GM12878 (cell line): ENCODE results near the gene SLC39A7. TPM values are rescaled to one million over a fixed set of nuclear protein-coding genes. Genes with fewer than 3 reads are reported as not detected.
A peak's percentile ranks its signal among the peaks of the same experiment; 100 is the strongest.

ENCODE experiments used
- ATAC-seq: fragments of 200-7000 bp; cut with Tn5 transposase; 3 replicates; pipeline ENCODE4 v1.9.1; 2020; ENCODE audit warnings: mild to moderate bottlenecking, moderate library complexity
- BruUV-seq: library from RNA; stranded (reverse); fragments of 400-500 nt; replicated peaks from 2 replicates; lab custom pipeline; 2021; lab: Mats Ljungman, UMichigan
- CTCF ChIA-PET: fragments of 300-600 bp; sonication (Branson Sonifier 250); formaldehyde crosslinking; extraction: SDS; loops from one replicate; lab custom pipeline; 2021; ENCODE audit warnings: inconsistent platforms; lab: Yijun Ruan, JAX
- POLR2A ChIA-PET: fragments of 350-600 bp; formaldehyde crosslinking; extraction: SDS; loops from one replicate; lab custom pipeline; 2021; ENCODE audit warnings: inconsistent platforms; lab: Charles Lee
- RAD21 ChIA-PET: fragments of 300-600 bp; sonication (Branson Sonifier 250); formaldehyde crosslinking; loops from one replicate; lab custom pipeline; 2023; ENCODE audit warnings: antibody characterized with exemption; ENCODE audit not compliant: unreplicated experiment; lab: Charles Lee
- SMC1A ChIA-PET: fragments of 300-600 bp; sonication (Branson Sonifier 250); formaldehyde crosslinking; loops from one replicate; lab custom pipeline; 2023; ENCODE audit not compliant: unreplicated experiment, uncharacterized antibody; lab: Charles Lee
- DNase-seq: peaks from one replicate; pipeline ENCODE4 v3.0.0-alpha.2; 2011; ENCODE audit warnings: low read depth, low spot score
- FAIRE-seq: peaks from 3 replicates; lab custom pipeline; 2011; peaks lifted over from hg19 to GRCh38; lab: Jason Lieb, UNC
- H2AFZ ChIP-seq: 2 replicates; pipeline ENCODE4 v1.6.0; 2011; ENCODE audit warnings: low read depth, low read length, control low read depth; ENCODE audit not compliant: control insufficient read depth
- H3K27ac ChIP-seq: 2 replicates; pipeline ENCODE4 v1.5.1; 2011; ENCODE audit warnings: control low read depth; ENCODE audit not compliant: control insufficient read depth, insufficient read depth
- H3K27me3 ChIP-seq, 2 experiments: replicated peaks in 1 of 2; 2 replicates each; pipeline versions ENCODE4 v1.6.0 to v1.6.1; 2011; ENCODE audit warnings: low read length in 1 of 2; ENCODE audit not compliant: control insufficient read depth in 2 of 2, insufficient read depth in 2 of 2
- H3K36me3 ChIP-seq, 2 experiments: 2 replicates each; pipeline ENCODE4 v1.5.1; 2011; ENCODE audit warnings: low read length in 1 of 2; ENCODE audit not compliant: control insufficient read depth in 2 of 2, insufficient read depth in 2 of 2
- H3K4me1 ChIP-seq: 2 replicates; pipeline ENCODE4 v1.6.1; 2011; ENCODE audit warnings: mild to moderate bottlenecking, low read length, moderate library complexity, mixed read lengths; ENCODE audit not compliant: control insufficient read depth, insufficient read depth
- H3K4me2 ChIP-seq: 2 replicates; pipeline ENCODE4 v1.6.0; 2011; ENCODE audit warnings: control low read depth; ENCODE audit not compliant: control insufficient read depth, insufficient read depth
- H3K4me3 ChIP-seq: fragments of 200-600 bp; sonication (generic); 2 replicates; pipeline ENCODE4 v1.5.1; 2016
- H3K79me2 ChIP-seq: 2 replicates; pipeline ENCODE4 v1.6.0; 2011; ENCODE audit warnings: low read length; ENCODE audit not compliant: control insufficient read depth, insufficient read depth
- H3K9ac ChIP-seq: 2 replicates; pipeline ENCODE4 v1.8.0; 2011; ENCODE audit warnings: low read length, control low read depth, mixed read lengths; ENCODE audit not compliant: control insufficient read depth, insufficient read depth
- H3K9me3 ChIP-seq: replicated peaks from 3 replicates; pipeline ENCODE4 v1.5.1; 2011; ENCODE audit warnings: mild to moderate bottlenecking, low read length; ENCODE audit not compliant: control insufficient read depth, insufficient read depth
- H4K20me1 ChIP-seq: 2 replicates; pipeline ENCODE4 v1.6.0; 2011; ENCODE audit not compliant: control insufficient read depth, insufficient read depth
- CEBPB ChIP-seq, 2 experiments: fragments of 150-350 bp in 1 of 2; IDR thresholded peaks; 2 replicates each; pipeline ENCODE4 v1.6.1; 2012 to 2014; ENCODE audit warnings: low read depth in 2 of 2, low read length in 2 of 2, borderline replicate concordance in 1 of 2, inconsistent platforms in 1 of 2
- KDM1A ChIP-seq: fragments of 200-600 bp; sonication (generic); IDR thresholded peaks from 2 replicates; pipeline ENCODE4 v1.6.1; 2016; ENCODE audit warnings: borderline replicate concordance
- NR2F1 ChIP-seq: fragments of 450-650 bp; conservative IDR thresholded peaks from 2 replicates; pipeline ENCODE4 v1.6.1; 2017; ENCODE audit warnings: mild to moderate bottlenecking
- PAX5 ChIP-seq: IDR thresholded peaks from 2 replicates; pipeline ENCODE4 v1.6.1; 2011; ENCODE audit warnings: low read depth, low read length, borderline replicate concordance
- POLR2A ChIP-seq: IDR thresholded peaks from 2 replicates; pipeline ENCODE4 v1.6.1; 2011; ENCODE audit warnings: low read depth, mild to moderate bottlenecking, low read length
- SREBF1 ChIP-seq: IDR thresholded peaks from 2 replicates; pipeline ENCODE4 v1.6.1; 2012; ENCODE audit warnings: mild to moderate bottlenecking, low read length
- ZNF384 ChIP-seq: IDR thresholded peaks from 2 replicates; pipeline ENCODE4 v1.6.1; 2012; ENCODE audit warnings: low read depth, mild to moderate bottlenecking, low read length, improper control_type of control experiment, borderline replicate concordance
- WGBS: methylation state at CpG from one replicate; pipeline ENCODE4 v1.1.6; 2016; ENCODE audit warnings: low lambda C conversion rate; ENCODE audit not compliant: insufficient replicate concordance, insufficient coverage; ENCODE audit errors: missing lambda C conversion rate; 5-methylcytosine and 5-hydroxymethylcytosine counted together
- in situ Hi-C: fragments of 300-500 bp; cut with MboI; formaldehyde crosslinking; loops from 9 replicates; pipeline ENCODE4 v1.14.3; 2018; ENCODE audit warnings: mixed read lengths
- intact Hi-C: fragments of 100-400 bp; cut with micrococcal nuclease; formaldehyde crosslinking; loops from one replicate; pipeline ENCODE4 v1.14.2; 2022; ENCODE audit not compliant: unreplicated experiment
- polyA plus RNA-seq, 11 experiments: library from polyadenylated mRNA; depleted of rRNA in 4 of 11; unstranded in 6 of 11; stranded (reverse) in 5 of 11; fragments of >200 nt; fragmentation: Nextera tagmentation in 4 of 11; fragmentation: Illumina TruSeq in 1 of 11; extraction: Ambion mirVana in 4 of 11; extraction: Trizol in 1 of 11; gene quantifications; 1 replicate in 1 of 11; 2 replicates in 10 of 11; pipeline versions ENCODE4 v1.2.1 to v1.2.3, GENCODE V29; 2011 to 2016; ENCODE audit warnings: inconsistent platforms in 2 of 11, missing spikeins in 2 of 11, low read depth in 1 of 11
- total RNA-seq, 4 experiments: library from RNA; depleted of rRNA in 3 of 4; stranded (reverse); fragments of >200 nt in 3 of 4; fragmentation: Illumina TruSeq in 1 of 4; extraction: Trizol in 1 of 4; gene quantifications; 2 replicates each; pipeline versions ENCODE4 v1.2.1 to v1.2.3, GENCODE V29; 2013 to 2021

The SLC39A7 gene
- total and polyA plus RNA-seq, 10 of the 15 experiments (the other 5 are each of a cell fraction or from before 2014, with no cell fraction given) = 7.3 to 63.1 (median 40.6) TPM

DNA sequence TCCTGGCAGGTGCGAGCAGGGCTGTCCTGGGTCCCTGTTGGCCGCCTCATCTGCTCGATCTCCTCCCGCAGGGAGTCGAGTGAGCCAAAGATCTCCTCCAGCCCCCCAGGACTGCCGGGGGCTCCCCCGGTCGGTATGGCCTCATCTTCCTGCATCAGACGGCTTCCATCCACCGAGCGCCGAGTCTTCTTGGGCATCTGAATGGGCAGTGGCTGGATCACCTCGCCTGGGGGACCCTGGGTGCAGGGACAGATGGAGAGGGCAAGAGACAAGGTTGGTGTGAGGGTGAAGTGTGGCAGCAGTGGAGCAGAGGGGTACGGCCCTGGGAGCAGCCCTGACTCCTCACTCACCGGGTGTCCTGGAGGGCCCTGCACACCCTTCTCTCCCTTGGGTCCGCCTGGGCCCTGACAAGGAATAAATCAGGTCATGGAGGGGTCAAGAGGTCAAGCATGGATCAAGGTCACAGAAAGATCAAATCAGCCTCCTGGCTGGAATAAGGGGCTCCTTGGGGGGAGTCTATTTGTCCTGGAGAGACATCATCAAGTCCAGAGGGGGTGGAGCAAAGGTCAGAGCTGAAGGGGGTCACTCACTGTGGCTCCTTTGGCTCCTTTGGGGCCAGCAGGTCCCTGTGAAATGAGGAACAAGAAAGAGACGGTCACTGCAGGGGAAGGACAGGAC, 34.9 kb upstream of the SLC39A7 start:
- BruUV-seq = no TSS peak
- H4K20me1 ChIP-seq = no peaks in the 10 kb centered on the region
- no peaks in the 10 kb centered on the region for H3K27me3 ChIP-seq
- H2AFZ ChIP-seq = no peak overlapping the region
- H3K4me2 ChIP-seq = no peak overlapping the region
- ChIA-PET POLR2A (no interaction called here), RAD21 (no interaction called here), SMC1A (interaction anchor here (2.1 kb wide), 1 partner anchor 9 kb away, joined by 4 read pairs; no protein-coding TSS in a partner anchor)
- H3K36me3 ChIP-seq = no peaks in the 10 kb centered on the region
- no peak overlapping the region for H3K9ac ChIP-seq
- DNase-seq (no peak), ATAC-seq (no peak)
- H3K27ac ChIP-seq = no peak overlapping the region
- 42% methylated on average over 17 of the region's 17 CpGs for WGBS
- H3K9me3 ChIP-seq = no peaks in the 10 kb centered on the region
- in situ Hi-C loops = no loop called here
- no peak overlapping the region for H3K4me3 ChIP-seq
- no peaks in the 10 kb centered on the region for H3K79me2 ChIP-seq
- H3K4me1 ChIP-seq = peaks cover 4% of the 10 kb centered on the region
- TF ChIP-seq SREBF1 (no peak), KDM1A (no peak), CEBPB (IDR thresholded peaks at IDR 0.05; ENCODE audit: borderline replicate concordance in 1 of 2, low read depth in 2 of 2, low read length in 2 of 2) (no peak), NR2F1 (peak; percentile 63), POLR2A (no peak), ZNF384 (no peak)
- TF ChIP-seq, all 136 proteins: peak for 1
- intact Hi-C loops = no loop called here
- no peak for FAIRE-seq
- CTCF ChIA-PET = interaction anchor here (0.7 to 2.0 kb wide), 2 partner anchors 32 to 151 kb away, joined by 3 to 9 read pairs; no protein-coding TSS in a partner anchor

DNA sequence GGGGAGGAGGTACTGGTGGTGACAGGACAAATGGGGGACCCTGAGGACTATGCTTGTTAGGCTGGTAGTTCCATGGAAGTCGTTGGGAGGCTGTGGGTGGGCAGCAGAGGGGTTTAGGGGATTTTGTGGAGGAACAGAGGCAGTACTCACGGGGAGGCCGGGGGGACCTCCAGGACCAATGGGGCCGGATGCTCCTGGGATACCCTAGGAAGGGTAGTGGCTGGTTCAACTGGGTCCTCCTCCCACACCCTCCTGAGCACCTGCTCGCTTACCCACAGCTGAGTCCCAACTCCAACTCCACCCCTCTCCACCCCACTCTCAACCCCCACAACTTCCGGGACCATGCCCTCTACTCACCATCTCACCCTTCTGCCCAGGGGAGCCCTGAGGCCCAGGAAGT, 34.3 kb upstream of the SLC39A7 start:
- Histone ChIP-seq H3K4me1 (peaks cover 4% of the 10 kb centered on the region), H3K9me3 (no peaks in the 10 kb centered on the region), H3K79me2 (no peaks in the 10 kb centered on the region), H4K20me1 (no peaks in the 10 kb centered on the region), H2AFZ (no peak overlapping the region), H3K27me3 (no peaks in the 10 kb centered on the region), H3K9ac (no peak overlapping the region), H3K27ac (no peak overlapping the region), H3K4me3 (no peak overlapping the region), H3K36me3 (no peaks in the 10 kb centered on the region), H3K4me2 (no peak overlapping the region)
- no peak for TF ChIP-seq PAX5
- POLR2A ChIA-PET = no interaction called here
- no peak for DNase-seq
- ATAC-seq = no peak
- FAIRE-seq = no peak
- intact Hi-C loops (no loop called here), in situ Hi-C loops (no loop called here)
- BruUV-seq = no TSS peak
- SMC1A ChIA-PET = interaction anchor here (2.1 kb wide), 1 partner anchor 9 kb away, joined by 4 read pairs; no protein-coding TSS in a partner anchor
- CTCF ChIA-PET = no interaction called here
- RAD21 ChIA-PET = no interaction called here
- WGBS = 8% methylated on average over 6 of the region's 6 CpGs
